ENCODE measurements around the gene VSIR.

GRCh38 chr10:71782221-71782916 lies 9.0 kb upstream of the VSIR start:
- TF ChIP-seq POLR2A (IDR thresholded peaks at IDR 0.05) (no peak), POLR2AphosphoS5 (IDR thresholded peaks at IDR 0.05) (no peak), CTCF (IDR thresholded peaks at IDR 0.05) (no peak)
